Right ventricle myocardium inferior (tissue), 1 donor: ENCODE measurements around the gene MINDY1. TPM values are rescaled to one million over a fixed set of nuclear protein-coding genes. Genes with fewer than 3 reads are reported as not detected.

Experiments
- ATAC-seq: fragments of 200-7000 bp; cut with Tn5 transposase; one replicate; pipeline ENCODE4 v1.9.1; 2020; ENCODE audit warnings: mild to moderate bottlenecking, moderate library complexity
- DNase-seq: peaks from one replicate; pipeline ENCODE4 v3.0.0; 2021; ENCODE audit errors: missing footprints
- intact Hi-C: fragments of 100-400 bp; cut with DNase I; formaldehyde crosslinking; loops from one replicate; pipeline ENCODE4 v1.11.0; 2022
- total RNA-seq: library from RNA; stranded (reverse); fragmentation: NEBNext Ultra II Directional; extraction: Animal tissue kit (Norgen Biotek cat#: 25700); gene quantifications from one replicate; pipeline ENCODE4 v1.2.1, GENCODE V29; 2021
- donor health status: DM: no; HTN: yes; CAD: no; lungs with severe emphysema.

MINDY1 gene
- total RNA-seq, 1 donor from 2014 or later = 38.5 TPM

DNA sequence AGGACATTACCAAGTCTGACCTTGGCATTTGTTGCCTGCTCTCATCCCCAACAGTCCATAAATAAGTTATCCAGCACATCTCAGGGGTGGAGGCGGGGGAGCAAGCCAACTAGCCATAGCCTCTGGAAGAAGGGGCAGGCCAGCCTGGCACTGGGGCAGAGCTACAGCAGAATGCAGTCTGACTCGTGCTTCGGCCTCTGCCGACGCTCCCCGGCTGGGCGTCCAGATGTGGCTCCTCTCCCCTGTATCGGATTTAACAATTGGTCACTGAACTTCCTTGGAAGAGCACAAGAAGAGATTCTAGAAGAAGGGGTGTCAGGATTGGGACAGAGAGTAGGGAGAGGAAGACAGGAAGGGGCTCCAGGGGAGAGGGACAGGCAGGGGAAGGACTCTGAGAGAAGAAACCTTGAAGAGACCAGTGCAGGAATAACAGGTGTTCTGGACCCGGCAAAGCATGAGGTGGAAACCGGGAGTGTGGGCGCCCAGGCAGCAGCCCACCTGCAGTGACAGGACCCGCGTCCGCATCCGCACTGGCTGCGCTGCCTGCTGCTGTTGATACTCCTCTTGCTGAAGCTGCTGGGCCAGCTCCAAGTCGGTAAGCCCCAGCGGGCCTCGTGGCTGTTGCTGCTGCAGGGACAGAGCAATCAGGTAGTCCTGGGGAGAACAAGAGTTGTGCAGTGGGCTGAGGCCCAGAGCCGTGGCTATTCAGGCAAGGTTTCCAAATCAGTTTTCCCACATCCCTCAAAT, 9.4 kb downstream of the MINDY1 start:
- intact Hi-C loops = no loop called here
- no peak for ATAC-seq

DNA sequence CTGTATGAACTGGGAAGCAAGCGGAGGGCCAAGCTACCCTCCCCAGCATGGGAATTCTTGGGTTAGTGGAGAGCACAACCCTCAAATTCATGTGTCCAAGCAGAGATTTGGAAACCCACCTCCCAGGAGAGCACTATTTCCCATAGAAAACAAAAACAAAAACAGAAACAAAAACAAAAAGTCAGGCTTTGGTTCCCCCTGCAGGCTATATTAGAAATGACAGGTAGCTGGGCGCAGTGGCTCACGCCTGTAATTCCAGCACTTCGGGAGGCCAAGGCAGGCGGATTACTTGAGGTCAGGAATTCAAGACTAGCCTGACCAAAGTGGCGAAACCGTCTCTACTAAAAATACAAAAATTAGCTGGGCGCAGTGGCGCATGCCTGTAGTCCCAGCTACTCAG, 10.8 kb downstream of the MINDY1 start:
- intact Hi-C loops = no loop called here
- ATAC-seq = peak; percentile 54
- DNase-seq = no peak

More for the DNA sequence above, 9.4 kb downstream of the MINDY1 start:
- no peak for DNase-seq

DNA sequence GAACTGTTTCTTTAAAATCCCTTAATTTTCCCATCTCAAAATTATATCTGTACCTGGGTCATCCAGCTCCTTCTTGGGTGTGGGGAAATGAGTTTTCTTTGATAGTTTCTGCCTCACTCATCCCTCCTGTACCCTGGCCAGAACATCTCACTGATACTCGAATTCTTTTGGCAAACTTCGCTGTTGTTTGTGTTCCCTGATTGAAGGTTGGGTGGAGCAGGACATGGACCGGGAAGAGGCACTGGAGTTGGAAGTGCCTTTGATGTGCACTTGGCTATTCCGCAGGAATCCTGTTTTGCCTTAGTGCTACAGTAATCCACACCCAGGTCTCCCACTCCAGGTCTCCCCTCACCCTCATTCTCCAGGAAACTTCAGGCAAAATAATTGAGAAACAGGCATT, 11.2 kb downstream of the MINDY1 start:
- intact Hi-C loops = no loop called here
- DNase-seq (no peak), ATAC-seq (peak; percentile 40)

DNA sequence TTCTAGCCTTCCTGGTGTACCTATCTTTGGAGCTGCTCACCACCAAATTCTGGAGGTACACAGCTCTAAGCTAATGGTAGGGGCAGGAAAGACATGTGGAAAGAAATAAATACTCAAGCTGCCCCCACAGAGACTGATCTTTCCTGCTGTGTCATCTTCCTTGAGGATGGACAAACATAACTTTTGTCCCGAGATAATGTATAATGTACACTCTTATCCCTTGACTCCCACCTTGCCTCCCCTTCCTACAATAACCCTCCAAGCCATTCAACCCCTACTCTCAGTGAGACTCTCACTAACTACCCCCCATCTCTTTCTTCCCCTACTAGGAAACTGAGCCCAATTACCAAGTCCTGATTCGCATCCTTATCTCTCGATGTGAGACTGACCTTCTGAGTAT, 12.5 kb downstream of the MINDY1 start:
- intact Hi-C loops = no loop called here
- DNase-seq (no peak), ATAC-seq (no peak)

DNA sequence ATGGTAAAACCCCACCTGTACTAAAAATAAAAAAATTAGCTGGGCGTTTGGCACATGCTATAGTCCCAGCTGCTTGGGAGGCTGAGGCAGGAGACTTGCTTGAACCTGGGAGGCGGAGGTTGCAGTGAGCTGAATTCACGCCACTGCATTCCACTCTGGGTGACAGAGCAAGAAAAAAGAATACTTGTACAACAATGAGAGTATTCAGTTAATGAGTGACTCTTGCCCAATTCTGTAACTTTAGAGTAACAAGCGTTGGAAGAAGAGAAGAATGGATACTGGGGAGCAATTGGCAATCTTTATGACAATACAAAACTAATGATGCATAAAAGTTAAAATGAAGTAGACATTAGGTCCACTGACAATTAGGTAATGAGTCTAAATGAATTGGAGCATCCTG, 14.1 kb downstream of the MINDY1 start:
- ATAC-seq (no peak), DNase-seq (no peak)
- intact Hi-C loops = no loop called here

DNA sequence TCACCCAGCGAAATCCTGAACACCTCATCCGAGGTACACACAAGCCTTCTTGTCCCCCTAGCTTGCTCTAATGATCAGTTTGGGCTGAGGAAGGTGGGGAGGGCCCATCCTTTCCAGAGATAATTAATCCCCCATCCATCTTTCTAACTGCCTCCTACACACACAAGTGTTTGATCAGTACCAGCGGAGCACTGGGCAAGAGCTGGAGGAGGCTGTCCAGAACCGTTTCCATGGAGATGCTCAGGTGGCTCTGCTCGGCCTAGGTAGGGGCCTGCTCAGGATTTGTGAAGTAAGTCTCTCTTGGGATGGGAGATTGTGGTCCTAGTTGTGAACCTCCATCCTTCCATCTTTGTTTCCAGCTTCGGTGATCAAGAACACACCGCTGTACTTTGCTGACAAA, 18.8 kb downstream of the MINDY1 start:
- ATAC-seq (no peak), DNase-seq (no peak)
- intact Hi-C loops = no loop called here

DNA sequence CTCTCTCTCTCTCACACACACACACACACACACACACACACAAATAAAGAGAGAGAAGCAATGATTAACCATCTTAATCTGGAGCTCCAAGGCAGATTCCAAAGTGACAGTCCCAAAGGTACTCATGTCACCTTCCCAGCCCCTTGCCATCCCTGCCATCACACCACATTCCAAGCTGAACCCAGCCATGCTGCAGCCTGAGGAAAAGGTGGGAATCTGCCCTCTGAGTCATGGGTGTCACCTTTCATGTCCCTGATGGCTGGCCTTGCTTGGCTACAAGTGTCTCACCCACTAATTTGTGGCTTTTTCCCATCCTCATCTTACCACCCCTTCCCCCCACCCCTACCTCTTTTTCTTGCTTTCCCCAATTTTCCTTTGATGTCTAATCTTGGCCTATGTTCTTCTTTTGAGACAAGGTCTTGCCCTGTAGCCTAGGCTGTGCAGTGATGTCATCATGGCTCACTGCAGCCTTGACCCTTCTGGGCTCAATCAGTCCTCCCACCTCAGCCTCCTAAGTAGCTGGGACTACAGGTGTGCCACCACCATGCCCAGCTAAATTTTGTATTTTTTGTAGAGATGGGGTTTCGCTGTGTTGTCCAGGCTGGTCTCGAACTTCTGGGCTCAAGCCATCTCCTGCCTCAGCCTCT, 21.4 kb downstream of the MINDY1 start:
- DNase-seq (no peak), ATAC-seq (no peak)
- intact Hi-C loops = no loop called here

DNA sequence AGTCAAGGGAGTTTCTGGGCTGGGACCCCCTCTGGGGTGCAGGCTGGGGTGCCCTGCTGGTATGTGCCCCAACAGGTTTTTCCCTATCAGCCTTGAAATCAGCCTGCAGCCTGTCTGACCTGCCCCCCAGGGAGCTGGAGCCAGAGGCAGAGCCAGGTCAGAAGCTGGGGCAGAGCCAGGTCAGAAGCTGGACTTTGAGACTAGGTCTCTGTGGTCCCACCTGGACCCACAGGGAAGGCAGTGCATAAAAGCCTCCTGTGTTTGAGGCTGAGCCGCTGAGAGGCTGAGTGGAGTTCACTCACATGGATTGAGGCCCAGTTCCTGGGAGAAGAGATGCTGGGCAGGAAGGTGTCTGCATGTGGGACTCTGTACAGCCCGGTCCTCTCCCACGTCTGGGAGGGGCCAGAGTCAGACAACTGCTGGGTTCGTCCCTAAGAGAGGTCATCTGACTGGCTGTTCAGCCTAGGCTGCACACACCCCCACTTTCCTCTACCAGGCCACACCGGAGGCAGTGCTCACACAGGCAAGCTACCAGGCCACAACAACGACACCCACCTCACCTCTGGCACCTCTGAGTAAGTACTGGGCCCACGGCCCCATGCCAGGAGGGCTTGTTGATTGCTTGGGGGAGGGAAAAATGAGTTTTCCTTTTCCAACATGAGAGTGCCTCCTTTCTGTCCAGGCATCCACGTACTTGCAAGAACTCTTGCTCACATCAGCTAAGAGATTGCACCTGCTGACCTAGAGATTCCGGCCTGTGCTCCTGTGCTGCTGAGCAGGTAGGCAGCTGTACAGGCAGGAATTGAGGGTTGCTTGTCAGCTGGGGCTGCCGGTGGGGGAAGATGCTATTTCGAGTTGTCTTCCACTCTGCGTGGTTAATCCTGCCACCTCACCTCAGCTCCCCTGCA, 24.6 kb downstream of the MINDY1 start, which contains the start of gene ANXA9:
Gene ANXA9 (plus strand): TSS at position 488 of the 908 bp plus-strand sequence. CDS start 814 bp downstream, outside the sequence.
- no peak for ATAC-seq
- intact Hi-C loops = no loop called here
- no peak for DNase-seq

DNA sequence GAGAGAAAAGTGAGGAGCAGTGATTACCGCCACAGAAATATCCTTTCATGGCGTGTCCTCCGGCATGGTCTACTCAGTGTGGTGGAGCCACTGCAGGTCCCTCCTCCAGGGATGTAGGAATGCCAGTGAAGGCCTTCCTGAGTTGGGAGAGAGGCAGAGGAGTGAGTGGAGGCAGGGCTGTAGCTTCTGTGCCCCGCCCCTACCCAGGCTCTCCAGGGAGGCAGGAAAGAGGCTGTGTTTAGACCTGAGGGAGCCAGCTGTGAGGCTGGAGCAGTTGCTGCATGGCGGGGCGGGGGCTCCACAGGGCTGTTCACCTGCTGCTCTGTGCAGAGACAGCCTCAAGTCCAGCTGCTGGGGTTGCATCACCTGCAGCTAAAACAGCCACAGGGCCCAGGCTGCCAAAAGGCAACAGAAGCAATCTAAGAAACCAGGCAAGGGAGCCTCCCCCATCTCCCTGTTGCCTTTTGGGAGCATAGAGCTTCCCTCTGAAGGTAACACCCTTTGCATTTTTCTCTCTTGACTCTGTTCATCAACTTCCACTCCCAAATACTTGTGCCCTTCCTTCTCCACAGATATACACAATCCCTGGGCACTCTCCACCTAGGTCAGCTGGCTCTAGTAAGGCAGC, 25.4 kb downstream of the MINDY1 start:
- intact Hi-C loops = no loop called here
- no peak for DNase-seq
- ATAC-seq = no peak

DNA sequence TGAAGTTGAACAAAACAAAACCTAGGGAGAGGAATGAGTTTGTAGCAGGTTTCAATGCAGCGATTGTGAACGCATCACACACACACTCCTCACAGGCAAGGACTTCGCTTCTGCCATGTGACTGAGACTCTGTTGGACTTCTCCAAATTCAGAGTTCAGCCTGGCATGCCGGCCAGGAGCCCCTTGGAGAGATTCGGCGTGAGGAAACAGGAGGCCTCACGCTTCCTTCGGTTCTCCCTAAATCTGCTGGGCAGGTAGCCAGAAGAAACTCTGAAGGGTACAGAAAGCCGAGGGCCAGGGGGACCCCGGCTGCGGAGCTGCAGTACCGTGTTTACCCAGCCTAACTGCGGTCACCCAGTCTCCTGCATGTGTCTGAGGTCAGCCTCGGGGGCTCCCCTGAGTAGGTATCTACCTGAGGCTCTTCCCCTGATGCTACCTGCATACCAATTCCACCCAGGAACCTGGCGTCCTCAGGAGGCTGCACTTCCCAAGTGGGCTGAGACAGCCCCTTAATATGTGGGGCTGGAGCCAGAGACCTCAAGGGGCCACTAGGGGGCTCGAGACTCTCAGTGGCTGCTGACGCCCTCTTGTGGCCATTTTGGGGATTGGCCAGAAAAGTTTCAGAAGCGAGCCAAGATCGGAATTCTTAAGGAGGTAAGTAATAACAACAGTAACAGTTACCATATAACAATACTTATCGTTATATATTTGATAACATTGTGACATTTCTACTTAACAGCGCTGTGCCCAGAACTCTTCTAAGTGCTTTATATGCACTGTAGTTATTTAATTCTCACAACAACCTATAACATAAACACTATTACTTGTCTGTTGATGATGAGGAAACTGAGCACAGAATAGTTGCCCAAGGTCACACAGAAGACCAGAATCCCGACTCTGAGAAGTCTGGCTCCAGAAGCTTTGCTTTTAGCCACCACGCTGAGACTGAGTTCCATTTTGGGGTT, 27.3 kb downstream of the MINDY1 start:
- peak; percentile 91 for DNase-seq
- intact Hi-C loops = loop anchor here (5.0 kb wide), 1 partner anchor 722 kb away; the partner anchor contains the start of gene CA14
- ATAC-seq = peak; percentile 42

DNA sequence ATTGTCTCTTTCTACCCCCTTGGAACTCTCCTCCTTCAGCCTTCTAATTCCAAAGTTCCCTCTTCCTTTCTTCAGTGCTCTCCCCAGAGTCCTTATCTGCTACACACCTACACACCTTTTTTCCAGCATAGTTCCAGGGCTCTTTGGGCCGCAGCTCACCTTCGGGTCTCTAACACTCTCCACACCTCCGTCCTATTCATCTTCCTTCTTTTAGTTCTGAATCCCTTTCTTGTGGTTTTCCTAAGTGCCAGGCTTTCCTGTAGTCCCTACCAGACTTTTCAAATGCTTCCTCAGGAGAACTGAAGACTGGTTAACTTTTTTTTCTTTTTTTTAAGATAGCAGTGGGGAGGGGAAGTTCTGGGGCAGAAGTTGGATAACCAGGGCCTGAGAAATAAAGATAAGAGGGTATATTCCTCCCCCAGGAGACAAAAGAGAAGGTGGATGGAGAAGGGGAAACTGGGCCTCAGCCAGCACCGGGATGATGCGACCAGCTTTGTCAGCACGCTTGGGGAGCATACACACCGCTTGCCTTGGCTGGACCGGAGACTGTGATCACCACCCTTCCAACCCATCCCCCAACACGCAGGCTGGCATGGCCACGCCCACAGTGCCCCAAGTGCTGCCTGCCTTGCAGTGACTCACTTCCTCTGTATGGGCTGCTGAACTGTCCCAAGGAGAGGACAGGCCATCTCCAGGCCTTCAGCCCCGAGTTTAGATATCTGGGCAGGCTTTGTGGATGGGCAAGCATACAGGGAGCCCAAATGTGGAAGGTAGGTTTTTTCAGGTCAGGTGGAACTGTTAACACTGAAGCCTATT, 29.6 kb downstream of the MINDY1 start:
- ATAC-seq (peak; percentile 59), DNase-seq (peak; percentile 93)
- intact Hi-C loops = loop anchor here (5.0 kb wide), 1 partner anchor 720 kb away; the partner anchor contains the start of gene CA14

DNA sequence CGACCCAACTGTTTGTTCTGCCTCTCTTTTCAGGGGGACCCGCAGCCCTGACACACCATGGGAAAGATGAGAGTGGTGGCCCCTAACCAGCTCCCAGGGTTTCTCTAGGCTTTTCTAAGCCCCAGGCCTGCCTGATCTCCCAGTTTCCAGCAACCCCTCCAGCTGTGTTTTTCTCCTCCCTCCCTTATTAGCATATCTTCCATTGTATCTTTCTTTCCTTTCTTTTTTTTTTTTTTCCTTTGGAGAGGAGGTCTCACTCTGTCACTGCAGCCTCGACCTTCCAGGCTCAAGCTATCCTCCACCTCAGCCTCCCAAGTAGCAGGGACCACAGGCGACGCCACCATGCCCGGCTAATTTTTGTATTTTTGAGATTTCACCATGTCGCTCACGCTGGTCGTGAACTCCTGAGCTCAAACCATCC, 30.3 kb downstream of the MINDY1 start:
- no peak for DNase-seq
- intact Hi-C loops = loop anchor here (5.0 kb wide), 1 partner anchor 719 kb away; the partner anchor contains the start of gene CA14

DNA sequence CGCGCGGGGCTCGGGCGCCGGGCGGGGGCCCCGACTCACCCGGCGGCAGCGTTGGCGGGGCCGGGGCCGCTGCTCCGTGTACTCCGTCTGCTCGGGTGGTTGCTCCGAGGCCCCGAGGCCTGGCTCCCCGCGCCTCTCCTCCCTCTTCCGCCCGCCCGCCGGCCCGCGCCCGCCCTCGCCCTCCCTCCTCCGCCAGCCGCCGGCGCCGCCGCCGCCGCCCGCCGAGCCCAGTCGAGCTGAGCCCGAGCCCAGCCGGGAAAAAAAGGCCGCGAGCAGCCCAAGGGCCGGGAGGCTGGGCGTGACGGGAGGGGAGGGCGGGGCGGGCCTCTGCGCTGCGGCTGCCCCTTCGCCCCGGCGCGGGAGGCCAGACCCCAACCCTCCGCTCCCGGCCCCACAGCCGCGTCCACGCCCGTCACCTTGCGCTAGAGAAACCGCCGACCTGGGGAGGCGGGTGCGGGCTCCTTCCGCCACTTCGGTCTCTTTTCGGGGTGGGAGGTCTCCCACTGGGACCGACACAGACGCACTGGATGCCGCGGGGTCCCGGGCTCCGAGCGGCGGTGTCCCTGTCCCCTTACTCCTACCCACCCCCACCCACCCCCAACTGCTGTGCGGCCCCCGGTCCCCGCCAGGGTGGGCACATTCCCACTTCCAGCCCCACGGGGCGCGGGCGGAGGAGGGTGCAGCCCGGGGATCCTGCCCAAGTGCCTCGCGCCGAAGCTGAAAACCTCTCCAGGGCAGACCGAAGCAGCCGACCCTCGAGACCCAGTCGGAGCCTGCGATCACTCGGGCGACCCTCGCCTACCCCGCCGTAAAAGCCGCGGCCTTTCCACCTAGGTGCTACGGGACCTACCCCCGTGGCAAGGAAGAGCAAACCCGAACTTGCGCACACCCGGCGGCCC, 31.9 kb downstream of the MINDY1 start, which contains the start of gene CERS2:
Gene CERS2 (minus strand): TSS at position 256 of the 899 bp plus-strand sequence. CDS start 5,745 bp downstream, outside the sequence.
- ATAC-seq (peak; percentile 73), DNase-seq (peak; percentile 92)
- intact Hi-C loops = loop anchor here (2.0 to 5.0 kb wide), 4 partner anchors 32 to 718 kb away; partner anchors contain the start of genes ARNT, CA14, MINDY1 and SETDB1

More for the DNA sequence above, 30.3 kb downstream of the MINDY1 start:
- no peak for ATAC-seq

DNA sequence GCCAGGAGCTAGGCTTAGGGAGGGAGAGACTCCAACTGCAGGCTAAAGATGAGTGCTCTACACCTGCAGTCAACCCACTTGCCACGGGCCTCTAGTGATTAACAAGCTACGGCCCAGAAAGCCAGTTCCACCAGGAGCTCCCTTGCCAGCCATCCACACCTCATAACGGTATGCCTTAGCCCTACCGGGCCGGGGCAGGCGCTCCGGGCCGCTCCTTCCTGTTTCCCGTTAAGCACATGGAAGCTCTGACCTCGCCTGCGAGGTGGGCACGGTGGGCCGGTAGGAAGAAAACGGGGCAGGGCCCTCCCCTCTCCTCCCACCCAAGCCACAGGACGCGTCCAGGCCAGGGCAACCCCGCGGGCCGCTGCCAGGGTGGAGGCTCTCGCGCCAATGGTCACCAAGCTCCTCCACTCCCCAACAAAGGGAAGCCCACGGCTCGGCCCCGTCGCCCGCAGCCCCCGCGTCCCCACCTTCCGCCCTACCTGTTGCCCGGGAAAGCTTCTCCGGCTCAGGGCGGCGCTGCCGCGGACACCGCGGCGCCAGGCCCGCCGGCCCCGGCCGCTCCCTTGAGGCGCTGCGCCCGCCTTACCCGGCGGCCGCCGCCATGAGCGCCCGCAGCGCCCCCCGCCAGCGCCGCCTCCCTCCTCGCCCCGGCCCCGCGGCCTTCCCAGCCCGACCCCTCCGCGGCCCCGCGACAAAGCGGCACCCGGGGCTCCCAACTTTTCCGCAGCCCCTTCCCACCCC, 32.7 kb downstream of the MINDY1 start:
- ATAC-seq = peak; percentile 2
- intact Hi-C loops = loop anchor here (2.0 to 5.0 kb wide), 3 partner anchors 33 to 97 kb away; partner anchors contain the start of genes ARNT, MINDY1 and SETDB1

More for the DNA sequence above, 32.7 kb downstream of the MINDY1 start:
- peak; percentile 77 for DNase-seq
